Colonic mucosa (tissue), 4 donors: ENCODE measurements around the gene PPTC7. TPM values are rescaled to one million over a fixed set of nuclear protein-coding genes. Genes with fewer than 3 reads are reported as not detected.

Experiments
- DNase-seq: peaks from one replicate; pipeline ENCODE4 v3.0.0-alpha.2; 2020
- H3K27ac ChIP-seq: fragments of 200-600 bp; one replicate; pipeline ENCODE4 v1.8.0; 2021
- H3K27me3 ChIP-seq: fragments of 200-600 bp; one replicate; pipeline ENCODE4 v1.8.0; 2021
- H3K36me3 ChIP-seq: fragments of 200-600 bp; one replicate; pipeline ENCODE4 v1.8.0; 2021
- H3K4me1 ChIP-seq: fragments of 200-600 bp; one replicate; pipeline ENCODE4 v1.8.0; 2021; ENCODE audit warnings: mild to moderate bottlenecking
- H3K4me3 ChIP-seq: fragments of 200-600 bp; one replicate; pipeline ENCODE4 v1.8.0; 2021
- H3K9ac ChIP-seq, 2 donors: one replicate each; pipeline ENCODE4 v1.7.0; 2013; ENCODE audit warnings: control low read depth in 2 of 2, low read depth in 2 of 2, low read length in 2 of 2
- H3K9me3 ChIP-seq: fragments of 200-600 bp; one replicate; pipeline ENCODE4 v1.8.0; 2021
- intact Hi-C: fragments of 100-400 bp; cut with DNase I; formaldehyde crosslinking; loops from one replicate; pipeline ENCODE4 v1.14.1; 2022
- total RNA-seq, 2 donors: library from RNA; stranded (reverse); fragmentation: NEBNext Ultra II Directional in 1 of 2; extraction: Animal tissue kit (Norgen Biotek cat#: 25700) in 1 of 2; gene quantifications; one replicate each; pipeline ENCODE4 v1.2.1, GENCODE V29; 2021
- TF ChIP-seq, protein P1 (sequence below): fragments of 200-600 bp; IDR thresholded peaks from one replicate; pipeline ENCODE4 v1.8.0; 2022; ENCODE audit warnings: antibody characterized with exemption, mild to moderate bottlenecking
- donor health status: healthy.
- donor health status: DM: no; HTN: no; CAD: no.
- donor health status: DM: no; HTN: no; CAD: no.

PPTC7 gene
- total RNA-seq, 2 donors from 2014 or later = 25.7 to 34.9 TPM

DNA sequence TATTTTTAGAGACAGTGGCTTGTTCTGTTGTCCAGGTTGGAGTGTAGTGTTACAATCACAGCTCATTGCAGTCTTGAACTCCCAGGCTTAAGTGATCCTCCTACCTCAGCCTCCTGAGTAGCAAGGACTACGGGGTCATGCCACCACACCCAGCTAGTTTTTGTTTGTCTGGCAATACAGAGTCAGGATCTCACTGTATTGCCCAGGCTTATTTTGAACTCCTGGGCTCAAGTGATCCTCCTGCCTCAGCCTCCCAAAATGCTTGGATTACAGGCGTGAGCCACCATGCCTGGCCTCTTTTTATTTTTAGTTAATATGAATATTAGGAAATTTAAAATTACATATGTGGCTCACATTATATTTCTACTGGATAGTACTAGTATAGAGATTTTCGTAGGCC lies 28.9 kb downstream of the PPTC7 start:
- TF ChIP-seq, protein P1, sequence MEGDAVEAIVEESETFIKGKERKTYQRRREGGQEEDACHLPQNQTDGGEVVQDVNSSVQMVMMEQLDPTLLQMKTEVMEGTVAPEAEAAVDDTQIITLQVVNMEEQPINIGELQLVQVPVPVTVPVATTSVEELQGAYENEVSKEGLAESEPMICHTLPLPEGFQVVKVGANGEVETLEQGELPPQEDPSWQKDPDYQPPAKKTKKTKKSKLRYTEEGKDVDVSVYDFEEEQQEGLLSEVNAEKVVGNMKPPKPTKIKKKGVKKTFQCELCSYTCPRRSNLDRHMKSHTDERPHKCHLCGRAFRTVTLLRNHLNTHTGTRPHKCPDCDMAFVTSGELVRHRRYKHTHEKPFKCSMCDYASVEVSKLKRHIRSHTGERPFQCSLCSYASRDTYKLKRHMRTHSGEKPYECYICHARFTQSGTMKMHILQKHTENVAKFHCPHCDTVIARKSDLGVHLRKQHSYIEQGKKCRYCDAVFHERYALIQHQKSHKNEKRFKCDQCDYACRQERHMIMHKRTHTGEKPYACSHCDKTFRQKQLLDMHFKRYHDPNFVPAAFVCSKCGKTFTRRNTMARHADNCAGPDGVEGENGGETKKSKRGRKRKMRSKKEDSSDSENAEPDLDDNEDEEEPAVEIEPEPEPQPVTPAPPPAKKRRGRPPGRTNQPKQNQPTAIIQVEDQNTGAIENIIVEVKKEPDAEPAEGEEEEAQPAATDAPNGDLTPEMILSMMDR = no peak
- intact Hi-C loops = no loop called here
- peaks cover 4% of the 10 kb centered on the region for H3K4me1 ChIP-seq

DNA sequence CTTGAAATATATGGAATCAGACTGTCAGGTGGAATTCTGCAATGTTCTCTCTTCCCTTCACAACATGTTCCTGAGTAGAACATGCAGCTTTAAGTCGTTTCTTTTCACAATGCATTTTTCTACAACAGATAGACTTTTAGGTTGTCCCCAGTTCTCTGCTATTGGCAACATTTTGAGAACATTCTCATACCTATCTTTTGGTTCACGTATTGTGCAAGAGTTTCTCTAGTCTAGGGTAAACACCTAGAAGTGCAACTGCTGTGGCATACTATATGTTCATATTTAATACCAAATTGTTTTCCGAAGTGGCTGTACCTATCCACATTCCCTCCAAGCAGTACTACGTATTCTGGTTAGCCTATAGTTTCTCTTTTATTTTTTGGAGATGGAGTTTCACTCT lies 32.1 kb downstream of the PPTC7 start:
- Histone ChIP-seq H3K4me3 (no peak overlapping the region), H3K27me3 (no peaks in the 10 kb centered on the region), H3K9ac (no peak overlapping the region), H3K4me1 (peaks cover 4% of the 10 kb centered on the region), H3K9me3 (no peaks in the 10 kb centered on the region), H3K27ac (no peak overlapping the region), H3K36me3 (no peaks in the 10 kb centered on the region)
- intact Hi-C loops = no loop called here
- DNase-seq = no peak
- TF ChIP-seq, protein P1 = no peak

More for the DNA sequence above, 28.9 kb downstream of the PPTC7 start:
- Histone ChIP-seq H3K27ac (no peak overlapping the region), H3K36me3 (no peaks in the 10 kb centered on the region), H3K4me3 (no peak overlapping the region), H3K27me3 (no peaks in the 10 kb centered on the region), H3K9me3 (no peaks in the 10 kb centered on the region), H3K9ac (no peak overlapping the region)
- DNase-seq = no peak

DNA sequence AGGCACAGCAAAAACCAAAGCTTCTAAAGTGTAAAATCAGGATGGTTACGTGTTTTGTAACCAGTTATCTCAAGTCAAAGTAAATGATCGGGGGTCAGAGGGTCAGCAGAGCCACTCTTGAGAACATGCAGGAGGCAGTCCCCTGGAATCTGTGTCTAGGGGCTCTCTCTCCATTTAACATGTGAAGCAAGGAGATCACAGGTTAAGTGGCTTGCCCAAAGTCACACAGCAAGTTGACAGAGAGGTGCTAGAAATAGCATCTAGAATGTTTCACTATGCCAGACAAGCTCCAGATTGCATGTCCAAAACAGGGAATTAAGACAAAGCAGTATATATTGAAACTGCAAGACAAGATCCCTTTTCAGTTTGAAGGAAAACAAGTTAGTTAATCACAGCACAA lies 33.4 kb downstream of the PPTC7 start:
- H3K27ac ChIP-seq = no peak overlapping the region
- TF ChIP-seq, protein P1 = no peak
- no peaks in the 10 kb centered on the region for H3K36me3 ChIP-seq
- DNase-seq = no peak
- H3K27me3 ChIP-seq = no peaks in the 10 kb centered on the region
- H3K4me1 ChIP-seq = no peaks in the 10 kb centered on the region
- no peaks in the 10 kb centered on the region for H3K9me3 ChIP-seq
- no peak overlapping the region for H3K4me3 ChIP-seq
- peak overlapping the region in 1 of 2 donors; percentile 19 for H3K9ac ChIP-seq
- intact Hi-C loops = no loop called here

DNA sequence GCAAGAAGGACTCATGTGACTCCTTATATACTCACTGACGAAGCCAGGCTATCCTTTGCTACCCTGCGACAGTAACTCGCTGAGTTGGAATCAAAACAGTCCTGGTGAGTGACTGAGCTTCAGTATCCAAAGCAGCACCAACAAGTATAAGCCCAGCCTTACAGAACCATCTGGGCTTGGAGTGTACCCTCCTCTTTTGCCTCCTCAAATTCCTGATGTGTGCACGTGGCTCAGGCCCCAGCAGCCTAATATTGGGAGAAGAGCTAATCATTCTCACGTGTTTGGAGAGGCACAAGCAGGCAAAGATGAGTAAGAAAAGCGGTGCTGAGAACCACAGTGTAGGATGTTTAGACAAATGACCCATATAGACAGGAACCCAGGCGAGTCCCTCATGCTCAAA lies 34.4 kb downstream of the PPTC7 start:
- no peaks in the 10 kb centered on the region for H3K27me3 ChIP-seq
- H3K36me3 ChIP-seq = no peaks in the 10 kb centered on the region
- DNase-seq = no peak
- intact Hi-C loops = no loop called here
- no peaks in the 10 kb centered on the region for H3K9me3 ChIP-seq
- H3K4me1 ChIP-seq = no peaks in the 10 kb centered on the region
- H3K27ac ChIP-seq = no peak overlapping the region
- H3K4me3 ChIP-seq = no peak overlapping the region
- H3K9ac ChIP-seq = no peak overlapping the region
- TF ChIP-seq, protein P1 = no peak

DNA sequence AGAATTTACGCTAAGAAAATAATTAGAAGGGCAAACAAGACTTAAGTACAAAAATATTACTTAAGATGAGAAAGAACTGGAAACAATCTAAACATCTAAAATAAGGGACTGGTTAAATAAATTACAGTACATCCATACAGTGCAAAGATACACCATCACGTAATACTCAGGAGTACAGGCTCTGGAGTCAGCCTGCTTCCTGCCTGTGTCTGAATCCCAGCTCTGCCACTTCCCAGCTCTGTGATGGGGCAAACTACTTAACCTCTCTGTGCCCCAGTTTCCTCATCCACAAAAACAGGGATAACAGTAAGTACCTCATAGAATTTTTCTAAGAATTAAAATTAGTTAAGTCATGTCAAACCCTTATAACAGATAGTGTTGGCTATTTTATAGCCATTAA lies 36.0 kb downstream of the PPTC7 start:
- no peak overlapping the region for H3K4me3 ChIP-seq
- H3K9me3 ChIP-seq = no peaks in the 10 kb centered on the region
- intact Hi-C loops = no loop called here
- no peaks in the 10 kb centered on the region for H3K4me1 ChIP-seq
- no peak overlapping the region for H3K27ac ChIP-seq
- DNase-seq = no peak
- H3K36me3 ChIP-seq = no peaks in the 10 kb centered on the region
- H3K27me3 ChIP-seq = no peaks in the 10 kb centered on the region
- no peak overlapping the region for H3K9ac ChIP-seq
- TF ChIP-seq, protein P1 = no peak

DNA sequence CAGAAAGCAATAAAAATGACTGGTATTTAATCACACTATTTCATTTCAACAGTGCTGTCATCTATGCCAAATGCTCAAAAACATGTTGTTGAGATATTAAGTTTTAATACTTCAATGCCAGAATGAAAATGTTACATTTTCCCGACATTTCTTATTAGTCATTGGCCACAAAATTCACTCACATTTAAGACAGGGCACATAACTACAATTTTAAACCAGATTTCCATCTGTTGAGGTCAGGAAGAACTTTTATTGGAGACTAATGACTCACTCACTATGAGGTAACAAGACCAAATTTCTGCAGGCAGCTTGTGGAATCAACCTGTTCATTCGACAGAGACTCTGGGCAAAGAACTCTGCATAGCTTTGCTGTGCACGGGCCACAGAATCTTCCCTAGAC lies 36.8 kb downstream of the PPTC7 start:
- H3K4me3 ChIP-seq = no peak overlapping the region
- H3K9ac ChIP-seq = no peak overlapping the region
- TF ChIP-seq, protein P1 = no peak

More for the DNA sequence above, 36.8 kb downstream of the PPTC7 start:
- DNase-seq = no peak
- intact Hi-C loops = no loop called here
- Histone ChIP-seq H3K4me1 (no peaks in the 10 kb centered on the region), H3K27me3 (no peaks in the 10 kb centered on the region), H3K27ac (no peak overlapping the region), H3K9me3 (no peaks in the 10 kb centered on the region), H3K36me3 (no peaks in the 10 kb centered on the region)
